ENCODE measurements around the gene OMP.
A peak's percentile ranks its signal among the peaks of the same experiment; 100 is the strongest.

OMP gene

GRCh38 chr11:77126156-77126775, 23.6 kb downstream of the OMP start:
- peak; percentile 69 for TF ChIP-seq NFIC (IDR thresholded peaks at IDR 0.05)
- TF ChIP-seq ZBTB7A (IDR thresholded peaks at IDR 0.05; ENCODE audit: low read depth), result no peak
- TF ChIP-seq TCF12 (IDR thresholded peaks at IDR 0.05; ENCODE audit: low read depth), result no peak

GRCh38 chr11:77126861-77127234, 24.2 kb downstream of the OMP start:
- TF ChIP-seq EGR1 (IDR thresholded peaks at IDR 0.05) (no peak), FOXM1 (IDR thresholded peaks at IDR 0.05; ENCODE audit: borderline replicate concordance, low read depth) (no peak), ZBTB7A (IDR thresholded peaks at IDR 0.05; ENCODE audit: low read depth) (no peak), USF1 (IDR thresholded peaks at IDR 0.05) (no peak), TCF12 (IDR thresholded peaks at IDR 0.05; ENCODE audit: low read depth) (no peak), EP300 (IDR thresholded peaks at IDR 0.05; ENCODE audit: borderline replicate concordance) (no peak)
- TF ChIP-seq, protein P1, sequence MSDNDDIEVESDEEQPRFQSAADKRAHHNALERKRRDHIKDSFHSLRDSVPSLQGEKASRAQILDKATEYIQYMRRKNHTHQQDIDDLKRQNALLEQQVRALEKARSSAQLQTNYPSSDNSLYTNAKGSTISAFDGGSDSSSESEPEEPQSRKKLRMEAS (IDR thresholded peaks at IDR 0.05), result no peak

- peak; percentile 94 for TF ChIP-seq ZBTB7A (IDR thresholded peaks at IDR 0.05; ENCODE audit: low read depth)
- no peak for TF ChIP-seq CEBPB (IDR thresholded peaks at IDR 0.05)
- TF ChIP-seq, protein P2, sequence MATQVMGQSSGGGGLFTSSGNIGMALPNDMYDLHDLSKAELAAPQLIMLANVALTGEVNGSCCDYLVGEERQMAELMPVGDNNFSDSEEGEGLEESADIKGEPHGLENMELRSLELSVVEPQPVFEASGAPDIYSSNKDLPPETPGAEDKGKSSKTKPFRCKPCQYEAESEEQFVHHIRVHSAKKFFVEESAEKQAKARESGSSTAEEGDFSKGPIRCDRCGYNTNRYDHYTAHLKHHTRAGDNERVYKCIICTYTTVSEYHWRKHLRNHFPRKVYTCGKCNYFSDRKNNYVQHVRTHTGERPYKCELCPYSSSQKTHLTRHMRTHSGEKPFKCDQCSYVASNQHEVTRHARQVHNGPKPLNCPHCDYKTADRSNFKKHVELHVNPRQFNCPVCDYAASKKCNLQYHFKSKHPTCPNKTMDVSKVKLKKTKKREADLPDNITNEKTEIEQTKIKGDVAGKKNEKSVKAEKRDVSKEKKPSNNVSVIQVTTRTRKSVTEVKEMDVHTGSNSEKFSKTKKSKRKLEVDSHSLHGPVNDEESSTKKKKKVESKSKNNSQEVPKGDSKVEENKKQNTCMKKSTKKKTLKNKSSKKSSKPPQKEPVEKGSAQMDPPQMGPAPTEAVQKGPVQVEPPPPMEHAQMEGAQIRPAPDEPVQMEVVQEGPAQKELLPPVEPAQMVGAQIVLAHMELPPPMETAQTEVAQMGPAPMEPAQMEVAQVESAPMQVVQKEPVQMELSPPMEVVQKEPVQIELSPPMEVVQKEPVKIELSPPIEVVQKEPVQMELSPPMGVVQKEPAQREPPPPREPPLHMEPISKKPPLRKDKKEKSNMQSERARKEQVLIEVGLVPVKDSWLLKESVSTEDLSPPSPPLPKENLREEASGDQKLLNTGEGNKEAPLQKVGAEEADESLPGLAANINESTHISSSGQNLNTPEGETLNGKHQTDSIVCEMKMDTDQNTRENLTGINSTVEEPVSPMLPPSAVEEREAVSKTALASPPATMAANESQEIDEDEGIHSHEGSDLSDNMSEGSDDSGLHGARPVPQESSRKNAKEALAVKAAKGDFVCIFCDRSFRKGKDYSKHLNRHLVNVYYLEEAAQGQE (IDR thresholded peaks at IDR 0.05; ENCODE audit: low read depth), result no peak
- 0 out of 2 replicates have a peak, but pooled peaks have one; percentile 33 for TF ChIP-seq TCF12 (IDR thresholded peaks at IDR 0.05; ENCODE audit: low read depth)
- peak; percentile 83 for TF ChIP-seq RAD21 (IDR thresholded peaks at IDR 0.05; ENCODE audit: low read depth)
- TF ChIP-seq, protein P1 (IDR thresholded peaks at IDR 0.05), result peak; percentile 5
- TF ChIP-seq FOXM1 (IDR thresholded peaks at IDR 0.05; ENCODE audit: borderline replicate concordance, low read depth), result no peak
- no peak for TF ChIP-seq USF1 (IDR thresholded peaks at IDR 0.05)
- TF ChIP-seq EGR1 (IDR thresholded peaks at IDR 0.05), result no peak
- no peak for TF ChIP-seq NFIC (IDR thresholded peaks at IDR 0.05)
- no peak for TF ChIP-seq EP300 (IDR thresholded peaks at IDR 0.05; ENCODE audit: borderline replicate concordance)
- TF ChIP-seq CREB1 (IDR thresholded peaks at IDR 0.05; ENCODE audit: low read depth), result no peak
These were observed 24.7 kb downstream of the OMP start for GRCh38 chr11:77127235-77127911.

DNA sequence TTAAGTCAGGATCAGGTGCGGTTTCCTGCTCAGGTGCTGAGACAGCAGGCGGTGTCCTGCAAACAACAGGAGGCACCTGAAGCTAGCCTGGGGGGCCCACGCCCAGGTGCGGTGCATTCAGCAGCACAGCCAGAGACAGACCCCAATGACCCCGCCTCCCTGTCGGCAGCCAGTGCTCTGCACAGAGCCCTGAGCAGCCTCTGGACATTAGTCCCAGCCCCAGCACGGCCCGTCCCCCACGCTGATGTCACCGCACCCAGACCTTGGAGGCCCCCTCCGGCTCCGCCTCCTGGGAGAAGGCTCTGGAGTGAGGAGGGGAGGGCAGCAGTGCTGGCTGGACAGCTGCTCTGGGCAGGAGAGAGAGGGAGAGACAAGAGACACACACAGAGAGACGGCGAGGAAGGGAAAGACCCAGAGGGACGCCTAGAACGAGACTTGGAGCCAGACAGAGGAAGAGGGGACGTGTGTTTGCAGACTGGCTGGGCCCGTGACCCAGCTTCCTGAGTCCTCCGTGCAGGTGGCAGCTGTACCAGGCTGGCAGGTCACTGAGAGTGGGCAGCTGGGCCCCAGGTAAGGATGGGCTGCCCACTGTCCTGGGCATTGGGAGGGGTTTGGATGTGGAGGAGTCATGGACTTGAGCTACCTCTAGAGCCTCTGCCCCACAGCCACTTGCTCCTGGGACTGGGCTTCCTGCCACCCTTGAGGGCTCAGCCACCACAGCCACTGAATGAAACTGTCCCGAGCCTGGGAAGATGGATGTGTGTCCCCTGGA, 25.5 kb downstream of the OMP start, which contains the start of gene MYO7A:
TSS of gene MYO7A (plus strand) at position 327 of the 772 bp plus-strand sequence. CDS start 2,389 bp downstream, outside the sequence.
- TF ChIP-seq, protein P2 (IDR thresholded peaks at IDR 0.05; ENCODE audit: low read depth), result peak; percentile 49; the same call in 1 of the 2 replicates
- TF ChIP-seq CEBPB (IDR thresholded peaks at IDR 0.05), result no peak
- TF ChIP-seq TAF1 (IDR thresholded peaks at IDR 0.05; ENCODE audit: low read depth), result no peak
- TF ChIP-seq TEAD4 (IDR thresholded peaks at IDR 0.05), result no peak
- TF ChIP-seq ZBTB7A (IDR thresholded peaks at IDR 0.05; ENCODE audit: low read depth), result peak; percentile 13; the same call in 1 of the 2 replicates
- TF ChIP-seq EGR1 (IDR thresholded peaks at IDR 0.05), result no peak
- no peak for TF ChIP-seq EP300 (IDR thresholded peaks at IDR 0.05; ENCODE audit: borderline replicate concordance)
- no peak for TF ChIP-seq YY1 (IDR thresholded peaks at IDR 0.05; ENCODE audit: low read depth)
- TF ChIP-seq NFIC (IDR thresholded peaks at IDR 0.05), result no peak
- no peak for TF ChIP-seq RAD21 (IDR thresholded peaks at IDR 0.05; ENCODE audit: low read depth)

GRCh38 chr11:77129069-77129841, 26.6 kb downstream of the OMP start:
- no peak for TF ChIP-seq TAF1 (IDR thresholded peaks at IDR 0.05; ENCODE audit: low read depth)
- TF ChIP-seq EP300 (IDR thresholded peaks at IDR 0.05; ENCODE audit: borderline replicate concordance), result no peak
- TF ChIP-seq, protein P2 (IDR thresholded peaks at IDR 0.05; ENCODE audit: low read depth), result no peak
- TF ChIP-seq, protein P1 (IDR thresholded peaks at IDR 0.05), result no peak
- no peak for TF ChIP-seq CEBPB (IDR thresholded peaks at IDR 0.05)

Data from Ishikawa (cell line).